K562 (cell line): Measurements from ENCODE around the gene UBE3D. TPM values are rescaled to one million over a fixed set of nuclear protein-coding genes. Genes with fewer than 3 reads are reported as not detected.

Experiments
- ATF4 ChIP-seq: fragments of 450-650 bp; formaldehyde crosslinking; IDR thresholded peaks from 2 replicates; pipeline ENCODE4 v1.4.0; 2022; ENCODE audit warnings: mild to moderate bottlenecking, moderate library complexity
- BRD9 ChIP-seq: fragments of 450-650 bp; IDR thresholded peaks from 2 replicates; pipeline ENCODE4 v1.6.1; 2018; ENCODE audit warnings: low read depth; ENCODE audit not compliant: partially characterized antibody
- CBX5 ChIP-seq: IDR thresholded peaks from 2 replicates; pipeline ENCODE4 v1.6.1; 2014; ENCODE audit warnings: low read depth, borderline replicate concordance
- CC2D1A ChIP-seq: fragments of 450-650 bp; IDR thresholded peaks from 2 replicates; pipeline ENCODE4 v1.6.1; 2017; ENCODE audit warnings: mild to moderate bottlenecking
- CEBPB ChIP-seq: fragments of 450-650 bp; IDR thresholded peaks from 2 replicates; pipeline ENCODE4 v1.6.1; 2016; ENCODE audit warnings: missing genetic modification characterization, missing compliant biosample characterization
- CREB3L1 ChIP-seq: fragments of 450-650 bp; IDR thresholded peaks from 2 replicates; pipeline ENCODE4 v1.6.1; 2014; ENCODE audit warnings: low read depth, mild to moderate bottlenecking, moderate library complexity, borderline replicate concordance
- ELF2 ChIP-seq: fragments of 250-450 bp; sonication (Bioruptor Pico); IDR thresholded peaks from 2 replicates; pipeline ENCODE4 v1.5.0; 2021; ENCODE audit warnings: mild to moderate bottlenecking
- ETS2 ChIP-seq: IDR thresholded peaks from 2 replicates; pipeline ENCODE4 v1.6.1; 2016; ENCODE audit warnings: borderline replicate concordance, missing genetic modification characterization, mild to moderate bottlenecking, moderate library complexity, missing compliant biosample characterization; ENCODE audit not compliant: poor library complexity, severe bottlenecking
- ID3 ChIP-seq, 2 experiments: fragments of 250-450 bp in 1 of 2; fragments of 450-650 bp in 1 of 2; sonication (Bioruptor Pico) in 1 of 2; IDR thresholded peaks; 2 replicates each; pipeline versions ENCODE4 v1.6.1 to v1.8.0; 2016 to 2021; ENCODE audit warnings: mild to moderate bottlenecking in 2 of 2, moderate library complexity in 2 of 2, missing compliant biosample characterization in 1 of 2, missing genetic modification characterization in 1 of 2
- MIER1 ChIP-seq: fragments of 450-650 bp; IDR thresholded peaks from 2 replicates; pipeline ENCODE4 v1.6.1; 2016; ENCODE audit warnings: antibody characterized with exemption, mild to moderate bottlenecking, low read depth
- RBM17 ChIP-seq: fragments of 200-400 bp; formaldehyde crosslinking; IDR thresholded peaks from 2 replicates; pipeline ENCODE4 v1.6.1; 2017; ENCODE audit warnings: low read depth, mild to moderate bottlenecking, low read length, borderline replicate concordance
- SIN3A ChIP-seq, 2 experiments: fragments of 150-350 bp in 1 of 2; IDR thresholded peaks; 2 replicates each; pipeline ENCODE4 v1.6.1; 2011 to 2016; ENCODE audit warnings: borderline replicate concordance in 2 of 2, low read depth in 2 of 2, low read length in 2 of 2, mild to moderate bottlenecking in 2 of 2, moderate library complexity in 2 of 2; ENCODE audit not compliant: control insufficient read depth in 1 of 2
- SP1 ChIP-seq: sonication (generic); formaldehyde crosslinking; IDR thresholded peaks from 2 replicates; pipeline ENCODE4 v1.8.1; 2022; ENCODE audit warnings: mild to moderate bottlenecking, missing genetic modification reagents
- TAF9B ChIP-seq: fragments of 450-650 bp; IDR thresholded peaks from 2 replicates; pipeline ENCODE4 v1.6.1; 2018; ENCODE audit warnings: mild to moderate bottlenecking; ENCODE audit not compliant: partially characterized antibody
- TGIF2 ChIP-seq: sonication (generic); formaldehyde crosslinking; IDR thresholded peaks from 2 replicates; pipeline ENCODE4 v1.8.1; 2022; ENCODE audit warnings: mild to moderate bottlenecking, missing genetic modification reagents, moderate library complexity
- ZBTB33 ChIP-seq: sonication (generic); formaldehyde crosslinking; IDR thresholded peaks from 2 replicates; pipeline ENCODE4 v1.8.1; 2023; ENCODE audit warnings: mild to moderate bottlenecking, missing genetic modification reagents
- ZNF134 ChIP-seq: fragments of 250-450 bp; sonication (Bioruptor Pico); conservative IDR thresholded peaks from 2 replicates; pipeline ENCODE4 v1.4.0; 2020
- ZNF143 ChIP-seq: sonication (generic); formaldehyde crosslinking; IDR thresholded peaks from 2 replicates; pipeline ENCODE4 v1.9.0; 2022; ENCODE audit warnings: mild to moderate bottlenecking, missing genetic modification reagents
- ZNF174 ChIP-seq: fragments of 250-450 bp; sonication (Bioruptor Pico); IDR thresholded peaks from 2 replicates; pipeline ENCODE4 v1.4.0; 2020; ENCODE audit warnings: mild to moderate bottlenecking
- ZNF263 ChIP-seq: sonication (generic); formaldehyde crosslinking; IDR thresholded peaks from 2 replicates; pipeline ENCODE4 v1.8.0; 2022; ENCODE audit warnings: mild to moderate bottlenecking, missing genetic modification reagents, borderline replicate concordance
- ZNF3 ChIP-seq: fragments of 250-450 bp; sonication (Bioruptor Pico); IDR thresholded peaks from 2 replicates; pipeline ENCODE4 v1.5.0; 2021; ENCODE audit warnings: mild to moderate bottlenecking, moderate library complexity
- ZNF668 ChIP-seq: fragments of 250-450 bp; sonication (Bioruptor Pico); IDR thresholded peaks from 2 replicates; pipeline ENCODE4 v1.8.0; 2022; ENCODE audit warnings: mild to moderate bottlenecking, inconsistent platforms
- polyA plus RNA-seq, 8 experiments: library from polyadenylated mRNA; depleted of rRNA in 4 of 8; stranded (reverse) in 5 of 8; unstranded in 3 of 8; fragments of >200 nt; fragmentation: Nextera tagmentation in 2 of 8; fragmentation: Illumina TruSeq in 1 of 8; extraction: Ambion mirVana in 2 of 8; extraction: Trizol in 1 of 8; gene quantifications; 2 replicates each; pipeline versions ENCODE4 v1.2.1 to v1.2.3, GENCODE V29; 2011 to 2014; ENCODE audit warnings: inconsistent platforms in 1 of 8, missing spikeins in 1 of 8
- total RNA-seq, 7 experiments: library from RNA; depleted of rRNA in 6 of 7; stranded (reverse); fragments of >200 nt in 6 of 7; fragmentation: Illumina TruSeq in 2 of 7; extraction: Trizol in 2 of 7; gene quantifications; 2 replicates each; pipeline versions ENCODE4 v1.2.1 to v1.2.3, GENCODE V29; 2011 to 2021; ENCODE audit warnings: low replicate concordance in 1 of 7

UBE3D gene
- total and polyA plus RNA-seq, 9 of the 15 experiments (the other 6 are each of a cell fraction or from before 2014, with no cell fraction given), result 9.4 to 17.6 (median 11.9) TPM

GRCh38 chr6:83067448-83068439 is 2.1 kb upstream of the UBE3D start, which contains the start of gene DOP1A (continued):
- TF ChIP-seq ZBTB33 (CRISPR knock-in tag), result peak; percentile 41; the same call in 1 of the 2 replicates
- TF ChIP-seq ID3 (CRISPR knock-in tag; IDR thresholded peaks at IDR 0.05), result no peak
- TF ChIP-seq ID3 (tag; IDR thresholded peaks at IDR 0.05), result no peak
- TF ChIP-seq ZNF134, result no peak
- TF ChIP-seq ZNF174, result no peak
- TF ChIP-seq RBM17, result no peak
- TF ChIP-seq ATF4 (CRISPR knock-in tag), result no peak
- peak; percentile 69 for TF ChIP-seq SP1 (CRISPR knock-in tag)
- TF ChIP-seq ETS2 (tag), result no peak
- no peak; the same call in 1 of the 2 replicates for TF ChIP-seq CBX5
- peak; percentile 59 to 64; a peak in 2 of 4 replicates for TF ChIP-seq SIN3A (IDR thresholded peaks at IDR 0.05; ENCODE audit: borderline replicate concordance in 2 of 2, control insufficient read depth in 1 of 2, low read depth in 2 of 2, low read length in 2 of 2)
- TF ChIP-seq TAF9B, result no peak
- peak; percentile 78 for TF ChIP-seq ZNF143 (CRISPR knock-in tag)
- TF ChIP-seq ZNF263 (CRISPR knock-in tag), result no peak
- TF ChIP-seq MIER1, result no peak
- no peak for TF ChIP-seq BRD9
- 0 out of 2 replicates have a peak, but pooled peaks have one; percentile 21 for TF ChIP-seq CREB3L1
- peak; percentile 42; the same call in 1 of the 2 replicates for TF ChIP-seq CC2D1A
- no peak for TF ChIP-seq ZNF3 (CRISPR knock-in tag)
- no peak for TF ChIP-seq CEBPB (tag)
- TF ChIP-seq ELF2 (CRISPR knock-in tag), result no peak
- TF ChIP-seq ZNF668 (CRISPR knock-in tag), result no peak
- peak; percentile 98 for TF ChIP-seq TGIF2 (CRISPR knock-in tag)
